OCI-LY1 (cell line): Measurements from ENCODE around the gene GP1BB.

Experiments used
- H2AFZ ChIP-seq: fragments of 200-600 bp; sonication (generic), shearing (Covaris generic); 2 replicates; pipeline ENCODE4 v1.6.0; 2014; ENCODE audit warnings: antibody characterized with exemption, mild to moderate bottlenecking, low read length
- H3F3A ChIP-seq: fragments of 200-600 bp; sonication (generic), shearing (Covaris generic); 2 replicates; pipeline ENCODE4 v1.6.0; 2014; ENCODE audit warnings: mild to moderate bottlenecking, antibody characterized with exemption, low read length, moderate library complexity; ENCODE audit not compliant: insufficient read depth
- H3K27ac ChIP-seq: fragments of 200-600 bp; sonication (generic); 2 replicates; pipeline ENCODE4 v1.5.1; 2014; ENCODE audit warnings: low read length, mixed run types, mild to moderate bottlenecking, low read depth; ENCODE audit not compliant: poor library complexity, severe bottlenecking
- H3K27me3 ChIP-seq: fragments of 200-600 bp; sonication (generic); 2 replicates; pipeline ENCODE4 v1.6.0; 2014; ENCODE audit warnings: antibody characterized with exemption, mild to moderate bottlenecking, low read length, moderate library complexity; ENCODE audit not compliant: insufficient read depth
- H3K36me3 ChIP-seq: fragments of 200-600 bp; sonication (generic); 2 replicates; pipeline ENCODE4 v1.6.1; 2014; ENCODE audit warnings: mild to moderate bottlenecking, antibody characterized with exemption, low read length, moderate library complexity, mixed read lengths; ENCODE audit not compliant: insufficient read depth
- H3K4me1 ChIP-seq: fragments of 200-600 bp; sonication (generic); 2 replicates; pipeline ENCODE4 v1.5.1; 2014; ENCODE audit warnings: mild to moderate bottlenecking, low read length, moderate library complexity; ENCODE audit not compliant: insufficient read depth, severe bottlenecking
- H3K4me2 ChIP-seq: fragments of 200-600 bp; sonication (generic), shearing (Covaris generic); 2 replicates; pipeline ENCODE4 v1.6.1; 2014; ENCODE audit warnings: low read length
- H3K4me3 ChIP-seq: fragments of 200-600 bp; sonication (generic); 2 replicates; pipeline ENCODE4 v1.5.1; 2014; ENCODE audit warnings: low read length, low read depth, mild to moderate bottlenecking, mixed read lengths; ENCODE audit not compliant: poor library complexity, severe bottlenecking
- H3K79me2 ChIP-seq: fragments of 200-600 bp; shearing (Covaris generic); 2 replicates; pipeline ENCODE4 v1.6.1; 2016; ENCODE audit warnings: mixed run types, low read length, mixed read lengths; ENCODE audit not compliant: insufficient read depth
- H3K9ac ChIP-seq: fragments of 200-600 bp; sonication (generic), shearing (Covaris generic); 2 replicates; pipeline ENCODE4 v1.6.1; 2014; ENCODE audit warnings: mild to moderate bottlenecking, low read length, mixed read lengths
- H3K9me2 ChIP-seq: fragments of 200-600 bp; sonication (generic), shearing (Covaris generic); 2 replicates; pipeline ENCODE4 v1.6.1; 2014; ENCODE audit warnings: low read depth, mild to moderate bottlenecking, low read length, mixed read lengths
- H3K9me3 ChIP-seq: fragments of 200-600 bp; shearing (Covaris generic); 2 replicates; pipeline ENCODE4 v1.6.1; 2014; ENCODE audit warnings: low read length, mixed read lengths
- H4K20me1 ChIP-seq: fragments of 200-600 bp; sonication (generic), shearing (Covaris generic); 2 replicates; pipeline ENCODE4 v1.6.0; 2016; ENCODE audit warnings: mild to moderate bottlenecking, low read length; ENCODE audit not compliant: insufficient read depth
- CTCF ChIP-seq: fragments of 200-600 bp; sonication (generic), shearing (Covaris generic); IDR thresholded peaks from 2 replicates; pipeline ENCODE4 v1.5.1; 2017; ENCODE audit warnings: mild to moderate bottlenecking, antibody characterized with exemption, low read length, moderate library complexity, mixed read lengths
- EZH2 ChIP-seq: fragments of 200-600 bp; sonication (generic), shearing (Covaris generic); IDR thresholded peaks from 2 replicates; pipeline ENCODE4 v1.8.0; 2017; ENCODE audit warnings: borderline replicate concordance, mixed run types, mild to moderate bottlenecking, antibody characterized with exemption, low read length, moderate library complexity, mixed read lengths

The GP1BB gene

DNA sequence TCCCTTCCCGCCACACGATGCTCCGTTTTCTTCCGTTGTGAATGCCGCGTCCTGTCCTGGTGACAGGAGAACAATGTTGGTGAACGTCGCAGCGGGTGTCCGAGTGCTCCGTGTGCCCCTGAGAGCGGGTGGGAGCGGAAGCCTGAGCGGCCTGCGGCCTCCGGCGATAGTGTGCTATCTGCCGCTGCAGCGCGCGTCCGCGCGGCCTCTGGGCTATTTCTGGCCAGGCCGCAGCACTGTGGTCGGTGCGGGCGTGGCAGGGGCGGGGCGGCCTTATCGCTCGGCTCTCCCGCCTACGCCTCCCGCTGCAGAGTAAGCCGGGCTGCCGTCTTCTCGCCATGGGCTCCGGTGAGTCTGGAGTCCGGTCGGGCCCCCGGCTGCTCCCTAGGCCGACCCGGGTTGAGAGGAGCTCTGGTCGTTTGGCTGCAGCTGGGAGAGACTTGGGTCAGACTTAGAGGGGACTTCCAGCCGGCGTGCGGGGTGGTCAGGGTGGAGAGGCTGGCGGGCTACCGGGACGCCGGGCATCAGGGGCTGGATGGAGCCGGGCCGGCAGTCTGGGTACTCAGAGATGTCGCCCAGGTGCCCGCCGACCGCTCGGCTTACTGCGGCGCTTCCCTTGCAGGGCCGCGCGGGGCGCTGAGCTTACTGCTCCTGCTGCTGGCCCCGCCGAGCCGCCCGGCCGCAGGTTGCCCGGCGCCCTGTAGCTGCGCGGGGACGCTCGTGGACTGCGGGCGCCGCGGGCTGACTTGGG, at the start of gene GP1BB:
Gene GP1BB, plus strand, starts transcription at position 308 of the 751 bp plus-strand sequence. Its CDS starts 31 bp downstream, at position 339.
- H4K20me1 ChIP-seq, result no peaks in the 10 kb centered on the region
- H3K36me3 ChIP-seq, result no peaks in the 10 kb centered on the region
- H3K9me3 ChIP-seq, result no peaks in the 10 kb centered on the region
- H3K4me3 ChIP-seq, result no peak within 1 kb of the TSS
- H3K79me2 ChIP-seq, result no peaks in the 10 kb centered on the region
- TF ChIP-seq CTCF (no peak), EZH2 (no peak)
- H3K27ac ChIP-seq, result no peak within 1 kb of the TSS
- no peaks in the 10 kb centered on the region for H3F3A ChIP-seq
- H3K27me3 ChIP-seq, result peaks cover 14% of the 10 kb centered on the region; the same call in 1 of the 2 replicates
- no peak within 1 kb of the TSS for H2AFZ ChIP-seq
- no peak within 1 kb of the TSS for H3K9ac ChIP-seq
- H3K9me2 ChIP-seq, result no peaks in the 10 kb centered on the region
- H3K4me1 ChIP-seq, result peaks cover 5% of the 10 kb centered on the region
- H3K4me2 ChIP-seq, result no peak within 1 kb of the TSS

- TF ChIP-seq EZH2, result no peak
- TF ChIP-seq CTCF, result no peak
- Histone ChIP-seq H3K4me2 (no peak overlapping the region), H3K27me3 (peaks cover 4% of the 10 kb centered on the region; the same call in 1 of the 2 replicates), H3K9me2 (no peaks in the 10 kb centered on the region), H3K4me3 (no peak overlapping the region), H3K9me3 (0 out of 2 replicates have a peak, but pooled peaks cover 2% of the 10 kb centered on the region), H3K4me1 (no peaks in the 10 kb centered on the region), H3F3A (no peaks in the 10 kb centered on the region), H2AFZ (no peak overlapping the region), H3K27ac (no peak overlapping the region), H3K36me3 (no peaks in the 10 kb centered on the region), H4K20me1 (no peaks in the 10 kb centered on the region), H3K9ac (no peak overlapping the region), H3K79me2 (no peaks in the 10 kb centered on the region)
These were observed 49.7 kb upstream of the GP1BB start for GRCh38 chr22:19673660-19674059.

DNA sequence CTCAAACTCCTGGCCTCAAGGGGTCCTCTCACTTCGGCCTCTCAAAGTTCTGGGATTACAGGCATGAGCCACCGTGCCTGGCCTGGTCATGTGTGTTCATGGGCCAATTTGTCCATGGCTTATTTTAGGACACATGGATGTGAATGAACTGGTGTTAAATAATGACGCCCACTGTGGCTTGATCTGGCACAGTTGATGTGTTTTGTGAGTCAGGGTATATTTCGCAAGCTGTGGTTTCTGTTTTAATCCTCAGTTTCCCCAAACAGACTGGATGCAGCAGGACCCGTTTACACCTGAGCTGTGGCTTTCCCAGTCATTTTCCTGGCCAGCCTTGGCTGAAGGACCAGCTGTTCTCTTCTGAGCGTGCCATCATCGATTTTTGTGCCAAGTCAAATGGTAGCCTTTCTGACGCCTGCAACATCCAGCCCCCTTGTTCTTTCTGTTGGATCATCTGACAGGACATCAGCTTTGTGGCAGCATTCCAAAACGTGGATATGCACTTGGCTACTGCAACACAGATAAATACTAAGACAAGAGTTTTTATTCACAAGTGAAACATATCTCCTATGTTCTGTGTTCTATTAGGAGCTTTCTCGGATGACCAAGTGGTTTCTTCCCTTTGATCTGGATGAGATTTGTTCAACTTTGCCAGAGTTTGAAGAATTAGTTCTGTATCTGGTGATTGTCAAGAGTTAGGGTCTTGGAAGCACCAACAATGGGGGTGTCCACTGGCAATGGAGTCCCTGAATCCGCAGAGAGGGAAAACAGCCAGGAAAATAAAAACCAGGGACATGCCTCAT, 49.0 kb upstream of the GP1BB start:
- Histone ChIP-seq H2AFZ (no peak overlapping the region), H3K9me3 (0 out of 2 replicates have a peak, but pooled peaks cover 2% of the 10 kb centered on the region)

More for the DNA sequence above, 49.0 kb upstream of the GP1BB start:
- H3K4me2 ChIP-seq, result no peak overlapping the region
- H3K4me3 ChIP-seq, result no peak overlapping the region
- no peak overlapping the region for H3K9ac ChIP-seq
- H3F3A ChIP-seq, result no peaks in the 10 kb centered on the region
- H3K79me2 ChIP-seq, result no peaks in the 10 kb centered on the region
- H3K4me1 ChIP-seq, result no peaks in the 10 kb centered on the region
- no peak for TF ChIP-seq CTCF
- TF ChIP-seq EZH2, result no peak
- no peak overlapping the region for H3K27ac ChIP-seq
- no peaks in the 10 kb centered on the region for H3K9me2 ChIP-seq
- no peaks in the 10 kb centered on the region for H4K20me1 ChIP-seq
- H3K27me3 ChIP-seq, result peaks cover 4% of the 10 kb centered on the region; the same call in 1 of the 2 replicates
- no peaks in the 10 kb centered on the region for H3K36me3 ChIP-seq
